ENCODE measurements around the gene C11orf91.

The C11orf91 gene

DNA sequence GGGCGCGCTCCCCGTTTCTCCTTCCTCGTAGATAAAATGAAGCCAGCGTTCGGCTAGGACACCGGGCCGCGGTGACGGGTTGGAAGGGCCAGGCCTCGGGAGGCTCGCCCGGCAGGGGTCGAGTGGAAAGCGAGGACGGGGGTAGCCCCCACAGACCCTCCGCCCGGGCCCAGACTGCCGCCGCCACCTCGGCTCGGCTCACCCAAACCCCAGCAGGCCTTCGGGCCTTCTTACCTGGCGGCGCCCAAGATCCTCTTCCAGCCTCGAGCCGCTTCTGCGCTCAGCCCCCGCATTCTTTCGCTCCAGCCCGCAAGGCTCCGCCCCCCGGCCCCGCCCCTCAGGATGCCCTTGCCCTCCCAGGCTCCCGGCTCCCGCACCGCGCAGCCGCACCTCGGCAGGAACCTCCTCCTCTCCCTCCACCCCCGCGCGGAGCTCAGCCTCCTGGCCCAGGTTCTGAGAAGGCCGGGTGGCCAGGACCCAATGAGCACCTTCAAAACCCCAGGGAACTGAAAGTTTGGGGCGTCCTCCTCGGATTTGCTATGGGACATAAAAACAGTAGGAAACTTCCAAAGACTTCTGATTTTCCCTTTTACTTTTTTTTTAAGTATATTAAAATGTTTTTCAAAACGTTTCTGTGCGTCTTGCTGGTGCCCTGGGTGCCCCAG, 35.7 kb upstream of the C11orf91 start, which contains the start of gene CD59:
Gene CD59, minus strand, starts transcription at position 276 of the 665 bp plus-strand sequence. CDS start 13,978 bp downstream, outside the sequence.
- TF ChIP-seq, protein P1, sequence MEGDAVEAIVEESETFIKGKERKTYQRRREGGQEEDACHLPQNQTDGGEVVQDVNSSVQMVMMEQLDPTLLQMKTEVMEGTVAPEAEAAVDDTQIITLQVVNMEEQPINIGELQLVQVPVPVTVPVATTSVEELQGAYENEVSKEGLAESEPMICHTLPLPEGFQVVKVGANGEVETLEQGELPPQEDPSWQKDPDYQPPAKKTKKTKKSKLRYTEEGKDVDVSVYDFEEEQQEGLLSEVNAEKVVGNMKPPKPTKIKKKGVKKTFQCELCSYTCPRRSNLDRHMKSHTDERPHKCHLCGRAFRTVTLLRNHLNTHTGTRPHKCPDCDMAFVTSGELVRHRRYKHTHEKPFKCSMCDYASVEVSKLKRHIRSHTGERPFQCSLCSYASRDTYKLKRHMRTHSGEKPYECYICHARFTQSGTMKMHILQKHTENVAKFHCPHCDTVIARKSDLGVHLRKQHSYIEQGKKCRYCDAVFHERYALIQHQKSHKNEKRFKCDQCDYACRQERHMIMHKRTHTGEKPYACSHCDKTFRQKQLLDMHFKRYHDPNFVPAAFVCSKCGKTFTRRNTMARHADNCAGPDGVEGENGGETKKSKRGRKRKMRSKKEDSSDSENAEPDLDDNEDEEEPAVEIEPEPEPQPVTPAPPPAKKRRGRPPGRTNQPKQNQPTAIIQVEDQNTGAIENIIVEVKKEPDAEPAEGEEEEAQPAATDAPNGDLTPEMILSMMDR (IDR thresholded peaks at IDR 0.05; ENCODE audit: control insufficient read depth, extremely low read depth, insufficient read depth): no peak
- H3K4me3 ChIP-seq (ENCODE audit: low read depth, low read length): peak within 1 kb of the TSS; percentile 79
- peak; percentile 75 for DNase-seq (ENCODE audit: low read depth)

GRCh38 chr11:33735271-33736147, 34.9 kb upstream of the C11orf91 start:
- peak overlapping the region; percentile 79 for H3K4me3 ChIP-seq (ENCODE audit: low read depth, low read length)
- DNase-seq (ENCODE audit: low read depth): no peak
- TF ChIP-seq, protein P1 (IDR thresholded peaks at IDR 0.05; ENCODE audit: control insufficient read depth, extremely low read depth, insufficient read depth): 0 out of 2 replicates have a peak, but pooled peaks have one; percentile 3

DNA sequence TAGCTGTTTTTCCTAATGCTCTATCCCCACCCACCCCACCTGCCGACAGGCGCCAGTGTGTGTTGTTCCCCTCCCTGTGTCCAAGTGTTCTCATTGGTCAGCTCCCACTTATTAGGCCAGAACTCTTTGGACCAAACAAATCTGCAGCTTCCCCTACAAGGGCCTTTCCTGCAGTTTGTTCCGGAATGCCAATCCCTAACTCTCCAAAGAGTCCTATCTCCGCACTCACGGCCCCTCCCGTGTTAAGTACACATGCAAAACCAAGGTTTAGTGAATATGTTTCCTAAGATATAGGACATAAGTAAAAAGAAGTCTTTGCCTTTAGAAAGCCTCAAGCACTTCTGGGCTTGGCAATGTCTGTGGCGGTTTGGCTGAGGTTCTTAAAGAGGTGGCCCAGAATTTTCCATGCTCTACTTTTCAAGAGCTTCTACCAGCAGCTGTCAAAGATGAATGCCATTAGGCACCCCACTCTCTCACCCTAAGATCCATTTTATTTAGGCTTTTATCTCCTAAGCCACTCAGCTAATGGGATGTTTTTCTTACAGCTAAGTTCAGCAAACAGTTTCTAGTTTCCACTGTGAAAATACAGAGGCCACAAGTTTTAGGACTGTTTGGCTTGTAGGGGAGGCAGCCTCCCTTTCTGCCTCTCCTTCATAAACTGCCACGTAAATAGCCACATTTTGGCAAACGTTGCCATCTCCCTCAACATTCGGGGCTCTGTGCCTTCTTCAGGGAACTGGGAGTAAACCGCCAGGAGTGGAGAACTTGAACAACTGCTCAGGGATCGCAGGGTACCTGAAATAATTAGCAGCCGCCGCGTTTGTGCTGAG, 34.0 kb upstream of the C11orf91 start:
- DNase-seq (ENCODE audit: low read depth): no peak
- no peak overlapping the region; the same call in 1 of the 2 replicates for H3K4me3 ChIP-seq (ENCODE audit: low read depth, low read length)
- TF ChIP-seq, protein P1 (IDR thresholded peaks at IDR 0.05; ENCODE audit: control insufficient read depth, extremely low read depth, insufficient read depth): no peak

DNA sequence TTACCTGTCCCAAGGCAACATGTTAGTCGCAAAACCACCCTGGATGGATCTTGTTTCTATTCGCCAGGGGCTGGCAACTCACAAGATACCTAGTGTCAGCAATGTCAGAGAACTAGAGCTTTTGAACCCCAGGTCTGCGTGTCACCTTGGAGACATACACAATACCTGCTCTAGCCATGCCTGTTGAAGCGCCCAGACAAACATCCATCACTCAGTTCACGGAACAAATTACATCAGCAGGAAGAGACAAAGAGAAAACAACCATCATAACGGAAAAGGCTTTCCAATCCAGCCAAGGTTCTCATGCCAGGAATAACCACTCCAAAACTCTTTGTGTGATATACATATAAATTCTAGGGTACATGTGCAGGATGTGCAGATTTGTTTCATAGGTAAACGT, 33.4 kb upstream of the C11orf91 start:
- H3K4me3 ChIP-seq (ENCODE audit: low read depth, low read length): no peak overlapping the region
- DNase-seq (ENCODE audit: low read depth): no peak
- TF ChIP-seq, protein P1 (IDR thresholded peaks at IDR 0.05; ENCODE audit: control insufficient read depth, extremely low read depth, insufficient read depth): no peak

- no peak overlapping the region for H3K4me3 ChIP-seq (ENCODE audit: low read depth, low read length)
- DNase-seq (ENCODE audit: low read depth): no peak
Measured at GRCh38 chr11:33731723-33732531, 31.3 kb upstream of the C11orf91 start.

More at GRCh38 chr11:33731723-33732531, 31.3 kb upstream of the C11orf91 start:
- TF ChIP-seq, protein P1 (IDR thresholded peaks at IDR 0.05; ENCODE audit: control insufficient read depth, extremely low read depth, insufficient read depth): no peak
